ENCODE data around the gene MLLT6. TPM values are rescaled to one million over a fixed set of nuclear protein-coding genes. Genes with fewer than 3 reads are reported as not detected.

Gene MLLT6
- total RNA-seq, 1 donor from 2014 or later, result 29.5 TPM

DNA sequence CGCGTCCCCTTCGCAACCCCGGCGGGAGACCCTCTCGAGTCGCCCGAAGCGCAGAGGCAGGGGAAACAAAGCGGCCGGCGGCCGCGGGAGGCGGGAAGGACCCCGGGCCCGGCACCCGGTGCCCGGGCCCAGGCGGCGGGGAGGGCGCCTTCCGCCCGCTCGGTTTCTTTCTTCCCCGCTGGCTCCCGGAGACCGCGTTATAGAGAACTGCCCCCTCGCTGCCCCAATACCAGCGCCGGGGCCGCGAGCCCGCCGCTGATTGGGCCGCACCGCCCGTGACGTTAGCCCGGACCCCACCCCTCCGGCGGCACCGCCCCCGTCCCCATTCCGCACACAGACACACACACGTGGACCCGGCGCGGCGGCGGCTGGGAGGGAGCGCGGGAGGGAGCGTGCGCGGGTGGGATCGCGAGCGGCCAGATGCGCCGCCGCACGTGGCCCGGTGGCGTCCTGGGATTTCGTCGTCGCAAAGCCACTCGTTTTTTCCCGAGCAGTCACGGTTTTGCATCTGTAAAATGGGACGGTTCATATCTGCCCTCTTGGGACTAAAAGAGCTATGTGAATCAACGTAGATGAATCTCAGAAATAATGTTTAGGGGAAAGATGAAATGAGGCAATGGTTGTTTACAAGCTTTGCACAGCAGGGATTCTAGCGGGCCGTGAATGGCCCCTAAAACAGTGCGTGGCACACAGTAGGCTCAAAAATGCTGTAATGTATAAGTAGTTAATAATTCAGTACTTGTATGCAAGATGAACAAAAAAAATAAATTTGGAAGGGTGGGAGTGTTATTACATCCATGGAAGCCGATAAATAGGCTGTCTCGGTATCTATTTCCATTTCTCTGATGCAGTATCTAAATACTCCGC, 30.1 kb upstream of the MLLT6 start, which contains the start of gene EPOP:
Gene EPOP, minus strand, starts transcription at position 209 of the 867 bp plus-strand sequence. CDS start 462 bp downstream, outside the sequence.
- DNase-seq (ENCODE audit: low spot score) (peak; percentile 92), ATAC-seq (peak; percentile 89)

DNA sequence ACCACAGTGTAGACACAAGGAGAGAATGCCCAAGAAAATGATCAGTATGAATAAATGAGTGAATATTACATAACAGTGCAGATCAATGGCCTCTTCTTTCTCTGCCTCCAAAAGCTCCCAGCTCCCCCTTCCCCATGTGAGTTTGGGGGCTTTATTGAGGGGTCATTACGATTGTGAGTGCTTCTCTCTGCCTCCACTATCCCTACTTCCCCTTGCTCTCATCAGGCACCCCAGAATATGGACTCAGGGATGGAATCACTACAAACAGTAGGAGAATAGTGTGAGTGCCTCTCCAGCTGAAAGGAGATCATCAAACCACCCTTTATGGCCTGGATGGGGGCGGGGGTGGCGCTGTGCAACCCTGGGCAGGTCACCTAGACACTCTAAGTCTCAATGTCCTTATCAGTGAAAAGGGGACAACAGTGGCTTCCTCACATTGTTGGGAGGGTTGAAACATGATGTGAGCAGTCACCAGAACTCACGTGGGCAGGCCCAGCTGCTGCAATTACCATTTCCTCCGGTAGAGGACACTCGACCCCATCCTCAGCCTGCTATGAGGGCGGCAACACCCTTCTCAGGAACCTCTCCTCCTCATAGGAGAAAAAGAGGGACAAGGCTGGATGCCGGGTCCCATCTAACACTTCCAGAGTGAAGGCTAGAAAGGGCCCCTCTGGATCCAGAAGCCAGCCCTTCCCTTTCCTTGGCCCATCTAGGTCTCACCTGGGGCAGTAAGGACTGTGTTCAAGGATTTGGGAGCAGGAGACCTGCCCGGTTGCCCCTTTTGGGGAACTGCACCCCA, 28.2 kb upstream of the MLLT6 start:
- ATAC-seq (peak; percentile 79), DNase-seq (ENCODE audit: low spot score) (peak; percentile 82)

DNA sequence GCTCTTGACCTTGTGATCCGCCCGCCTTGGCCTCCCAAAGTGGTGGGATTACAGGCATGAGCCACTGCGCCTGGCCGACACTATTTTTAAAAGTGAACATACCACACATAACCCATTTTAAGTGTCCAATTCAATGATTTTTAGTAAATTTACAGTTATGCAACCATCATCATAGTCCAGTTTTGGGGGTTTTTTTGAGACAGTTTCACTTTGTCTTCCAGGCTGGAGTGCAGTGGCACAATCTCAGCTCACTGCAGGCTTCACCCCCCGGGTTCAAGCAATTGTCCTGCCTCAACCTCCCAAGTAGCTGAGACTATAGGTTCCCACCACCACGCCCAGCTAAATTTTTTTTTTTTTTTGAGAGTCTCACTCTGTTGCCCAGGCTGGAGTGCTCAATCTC, 27.3 kb upstream of the MLLT6 start:
- no peak for DNase-seq (ENCODE audit: low spot score)
- no peak for ATAC-seq

DNA sequence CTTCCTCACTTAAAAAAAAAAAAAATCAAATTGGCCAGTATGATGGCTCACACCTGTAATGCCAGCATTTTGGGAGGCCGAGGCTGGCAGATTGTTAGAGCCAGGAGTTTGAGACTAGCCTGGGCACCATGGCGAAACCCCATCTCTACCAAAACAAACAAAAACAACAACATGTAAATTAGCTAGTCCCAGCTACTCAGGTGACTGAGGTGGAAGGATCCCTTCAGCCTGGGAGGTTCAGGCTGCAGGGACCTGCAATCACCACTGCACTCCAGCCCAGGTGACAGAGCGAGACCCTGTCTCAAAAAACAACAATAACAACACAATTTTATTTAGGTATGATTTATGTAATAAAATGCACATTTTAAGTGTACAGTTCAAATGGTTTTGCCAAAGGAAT, 24.0 kb upstream of the MLLT6 start:
- no peak for DNase-seq (ENCODE audit: low spot score)
- ATAC-seq, result no peak

DNA sequence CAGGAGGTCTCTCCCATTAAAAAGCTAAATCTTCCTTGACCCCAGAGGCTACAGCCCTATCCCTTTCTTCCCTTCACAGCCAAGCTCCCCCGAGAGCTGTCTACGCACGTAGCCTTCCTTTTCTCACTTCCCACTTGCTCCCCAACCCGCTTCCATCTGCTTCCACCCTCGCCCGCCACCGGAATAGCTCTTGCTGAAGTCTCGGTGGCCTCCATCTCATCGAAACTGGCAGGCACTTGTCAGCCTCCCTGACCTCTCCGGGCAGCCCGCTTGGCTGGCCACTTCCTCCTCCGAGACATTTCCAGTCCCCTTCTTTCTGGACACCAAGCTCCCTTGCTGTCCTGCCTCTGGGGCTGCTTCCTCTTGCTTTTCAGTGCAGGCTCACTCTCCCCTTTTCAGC, 19.6 kb upstream of the MLLT6 start:
- ATAC-seq (peak; percentile 49), DNase-seq (ENCODE audit: low spot score) (peak; percentile 48)

DNA sequence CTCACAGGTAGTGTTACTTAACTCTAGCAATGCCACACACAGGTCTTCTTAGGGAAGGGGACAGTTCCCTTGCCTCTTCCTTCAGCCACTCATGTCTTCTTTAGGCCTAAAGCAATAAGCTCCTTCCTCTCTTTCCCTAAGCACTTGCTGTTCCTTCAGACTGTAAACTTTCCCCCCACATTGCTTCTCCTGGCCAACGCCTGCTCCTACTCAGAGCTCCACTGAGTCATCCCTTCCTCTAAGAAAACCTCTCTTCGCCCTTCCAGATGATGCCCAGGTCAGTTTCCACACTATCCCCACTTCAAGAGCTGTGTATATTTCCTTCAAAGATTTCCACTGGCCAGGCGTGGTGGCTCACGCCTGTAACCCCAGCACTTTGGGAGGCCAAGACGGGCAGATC, 17.8 kb upstream of the MLLT6 start:
- DNase-seq (ENCODE audit: low spot score) (no peak), ATAC-seq (no peak)

DNA sequence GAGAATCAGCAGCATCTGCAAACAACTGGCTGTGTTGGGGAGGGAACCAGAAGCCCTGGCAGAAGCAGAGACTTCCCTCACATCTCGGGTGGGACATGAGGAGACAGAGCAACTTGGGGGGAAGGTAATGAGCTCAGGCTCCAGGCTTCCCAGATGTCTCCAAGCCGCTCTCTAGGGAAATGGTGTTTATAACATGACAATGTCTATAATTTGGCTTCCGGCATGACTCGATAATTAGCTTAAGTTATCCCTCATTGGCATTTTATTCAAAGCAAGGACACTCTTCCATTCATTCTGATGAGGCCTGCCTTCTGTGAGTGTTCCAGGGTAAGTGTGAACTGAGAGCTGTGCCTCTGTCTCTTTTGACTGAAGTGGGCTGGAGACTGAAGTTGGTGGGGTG, 14.7 kb upstream of the MLLT6 start:
- ATAC-seq (no peak), DNase-seq (ENCODE audit: low spot score) (no peak)

DNA sequence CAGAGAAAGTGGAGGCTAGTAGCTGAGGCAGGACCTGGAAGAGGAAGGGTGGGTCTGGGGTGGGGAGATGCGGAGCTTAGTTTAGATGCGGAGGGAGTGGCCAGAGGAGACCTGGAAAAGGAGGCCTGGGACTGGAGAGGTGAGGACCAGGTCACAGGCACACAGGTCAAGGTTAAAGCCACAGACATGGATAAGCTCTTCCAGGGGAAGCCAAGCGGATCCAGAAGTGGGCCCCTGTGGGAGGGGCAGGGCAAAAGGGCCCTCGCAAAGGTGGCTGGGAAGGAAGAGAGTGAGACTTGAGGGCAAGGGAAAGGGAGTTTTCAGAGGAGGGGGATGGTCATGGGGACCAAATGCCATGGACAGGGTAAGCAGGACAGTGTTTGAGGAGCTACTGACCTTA, 13.9 kb upstream of the MLLT6 start:
- DNase-seq (ENCODE audit: low spot score) (no peak), ATAC-seq (no peak)

DNA sequence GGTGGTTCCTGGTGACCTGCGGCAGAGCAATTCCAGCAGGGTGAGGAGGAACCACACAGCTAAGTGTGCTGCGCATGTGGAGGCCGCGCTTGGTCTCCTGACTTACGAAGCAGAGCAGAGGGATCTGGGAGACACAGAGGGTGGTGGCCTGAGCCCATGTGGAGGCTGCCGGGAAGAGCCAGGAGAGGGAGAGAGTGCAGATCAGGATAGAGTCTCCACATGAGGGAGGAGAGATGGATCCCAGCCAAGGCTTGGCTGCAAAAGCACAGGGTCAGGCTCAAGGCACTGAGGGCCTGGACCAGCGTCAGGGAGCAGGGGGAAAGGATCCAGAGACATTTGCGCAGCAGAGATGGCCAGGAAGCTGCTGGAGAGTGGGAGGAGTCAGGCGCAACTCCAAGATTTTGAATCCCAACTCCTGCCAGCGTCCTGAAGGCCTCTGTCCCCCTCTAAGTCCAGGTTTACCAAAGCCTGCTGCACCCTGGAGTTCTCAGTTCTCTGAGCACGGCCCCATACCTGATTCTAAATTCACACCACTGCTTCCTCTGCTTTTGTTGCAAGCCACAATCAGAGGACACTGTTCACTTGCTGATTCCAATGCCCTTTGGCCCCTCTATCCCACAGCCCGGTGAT, 11.3 kb upstream of the MLLT6 start:
- ATAC-seq (peak; percentile 95), DNase-seq (ENCODE audit: low spot score) (peak; percentile 93)

DNA sequence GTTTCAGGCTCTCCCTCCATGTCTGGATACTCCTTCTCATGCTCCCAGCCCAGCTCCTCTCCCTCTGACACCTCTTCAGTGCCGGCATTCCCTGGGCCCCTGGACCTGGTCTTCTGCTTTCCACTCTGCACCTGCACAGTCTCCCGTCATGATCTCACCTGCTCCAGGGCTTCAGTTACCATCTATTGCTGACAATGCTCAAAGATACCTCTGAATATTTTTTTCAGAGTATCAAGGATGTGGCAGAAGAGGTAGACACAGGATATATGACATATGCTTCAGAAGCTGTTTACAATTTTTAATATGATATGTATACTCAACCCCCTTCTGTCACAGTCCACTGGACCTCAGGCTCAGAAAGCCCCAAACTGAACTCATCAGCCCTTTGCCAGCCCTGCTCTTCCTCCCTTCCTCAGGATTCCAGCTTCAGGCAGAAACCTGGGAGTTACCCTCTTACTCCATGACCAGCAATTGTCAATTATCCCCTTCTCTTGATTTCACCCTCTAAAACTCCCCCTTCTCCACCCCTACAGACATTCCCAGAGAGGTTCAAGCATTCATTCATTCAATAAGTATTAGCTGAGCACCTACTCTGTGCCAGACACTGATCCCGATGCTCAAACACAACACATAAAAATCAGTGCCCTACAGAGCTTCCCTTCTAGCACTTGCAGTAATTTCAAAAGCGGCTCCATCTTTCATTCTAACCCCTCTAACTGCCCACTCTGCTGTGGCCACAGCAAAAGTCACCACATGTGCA, 7.8 kb upstream of the MLLT6 start:
- DNase-seq (ENCODE audit: low spot score) (no peak), ATAC-seq (no peak)

DNA sequence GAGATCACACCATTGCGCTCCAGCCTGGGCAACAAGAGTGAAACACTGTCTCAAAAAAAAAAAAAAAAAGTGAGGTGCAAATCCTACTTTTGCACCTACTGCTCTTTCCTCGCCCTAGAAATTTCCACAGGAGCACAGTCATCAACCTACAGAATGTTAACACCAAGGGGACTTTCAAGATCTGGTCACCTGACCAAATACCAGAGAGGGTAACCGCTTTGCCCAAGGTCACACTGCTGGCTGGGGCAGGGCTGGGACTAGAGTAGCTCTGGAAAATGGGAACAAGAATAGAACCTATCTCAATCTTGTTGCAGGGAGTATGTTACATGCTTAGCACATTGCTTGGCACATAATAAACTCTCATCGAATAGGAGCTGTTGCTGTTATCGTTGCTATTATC, 6.3 kb upstream of the MLLT6 start:
- ATAC-seq (no peak), DNase-seq (ENCODE audit: low spot score) (no peak)

DNA sequence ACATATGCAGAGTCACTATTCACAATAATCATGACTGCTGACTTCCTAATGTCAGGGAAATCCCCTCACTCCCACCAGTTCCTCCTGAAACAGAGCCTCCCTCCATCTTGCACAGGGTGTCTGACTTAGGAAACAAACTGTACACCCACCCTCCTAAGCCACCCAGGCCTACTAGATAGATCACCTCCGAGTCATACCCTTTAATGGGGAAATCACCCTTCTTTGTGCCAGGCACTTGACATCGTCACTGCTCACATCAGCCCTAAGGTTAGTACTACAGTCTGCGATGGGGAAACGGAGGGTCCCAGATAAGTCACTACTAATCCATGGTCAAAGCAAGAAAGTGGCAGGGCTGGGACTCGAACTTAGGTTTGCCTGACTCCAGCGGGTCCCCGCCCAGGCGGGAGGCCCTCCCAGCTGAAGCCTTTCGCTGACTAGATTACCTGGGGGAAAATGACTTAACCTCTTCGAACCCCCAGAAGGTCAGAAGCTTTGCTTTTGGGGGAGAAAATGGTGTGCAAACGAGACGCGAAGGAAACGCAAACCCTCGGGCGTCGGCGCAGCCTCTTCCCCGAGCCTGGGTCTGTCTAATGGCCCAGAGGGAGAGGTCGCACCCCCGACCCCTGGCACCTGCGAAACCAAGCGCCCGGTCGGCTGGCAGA, 3.4 kb upstream of the MLLT6 start:
- DNase-seq (ENCODE audit: low spot score) (peak; percentile 55), ATAC-seq (peak; percentile 0)

DNA sequence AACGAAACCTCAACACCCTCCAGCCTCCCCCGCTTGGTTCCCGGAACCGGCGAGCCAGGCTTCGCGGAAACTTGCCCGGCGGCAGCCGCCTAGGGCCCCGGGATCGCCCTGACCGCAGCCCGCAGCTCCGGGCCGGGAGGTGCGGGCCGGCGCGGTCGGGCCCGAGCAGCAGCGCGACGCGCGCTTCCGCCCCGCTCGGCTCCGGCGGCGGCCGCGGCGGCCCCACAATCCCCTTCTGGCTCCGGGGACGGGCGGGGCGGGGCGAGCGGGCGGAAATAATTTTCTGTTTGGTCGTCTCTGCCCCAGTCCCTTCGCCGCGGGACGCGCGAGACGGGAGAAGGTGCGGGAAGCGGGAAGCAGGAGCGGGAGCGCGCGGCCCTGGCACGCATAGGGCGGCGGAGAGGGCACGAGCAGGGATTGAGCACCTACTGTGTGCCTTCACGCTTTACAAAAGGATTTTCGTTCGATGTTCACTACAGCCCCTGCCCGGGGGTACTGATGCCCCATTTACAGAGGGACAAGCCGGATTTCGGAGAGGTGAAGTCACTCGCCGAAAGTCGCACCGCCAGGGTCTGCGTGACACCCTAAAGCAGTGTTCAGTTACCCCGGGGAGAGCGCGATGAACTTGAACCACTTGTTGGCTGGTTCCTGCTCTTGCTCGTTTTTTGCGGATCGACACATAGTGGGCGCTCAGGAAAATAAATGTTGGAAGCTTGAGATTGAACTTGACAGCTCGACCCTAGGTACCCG, 2.7 kb upstream of the MLLT6 start:
- DNase-seq (ENCODE audit: low spot score), result peak; percentile 92
- peak; percentile 67 for ATAC-seq

DNA sequence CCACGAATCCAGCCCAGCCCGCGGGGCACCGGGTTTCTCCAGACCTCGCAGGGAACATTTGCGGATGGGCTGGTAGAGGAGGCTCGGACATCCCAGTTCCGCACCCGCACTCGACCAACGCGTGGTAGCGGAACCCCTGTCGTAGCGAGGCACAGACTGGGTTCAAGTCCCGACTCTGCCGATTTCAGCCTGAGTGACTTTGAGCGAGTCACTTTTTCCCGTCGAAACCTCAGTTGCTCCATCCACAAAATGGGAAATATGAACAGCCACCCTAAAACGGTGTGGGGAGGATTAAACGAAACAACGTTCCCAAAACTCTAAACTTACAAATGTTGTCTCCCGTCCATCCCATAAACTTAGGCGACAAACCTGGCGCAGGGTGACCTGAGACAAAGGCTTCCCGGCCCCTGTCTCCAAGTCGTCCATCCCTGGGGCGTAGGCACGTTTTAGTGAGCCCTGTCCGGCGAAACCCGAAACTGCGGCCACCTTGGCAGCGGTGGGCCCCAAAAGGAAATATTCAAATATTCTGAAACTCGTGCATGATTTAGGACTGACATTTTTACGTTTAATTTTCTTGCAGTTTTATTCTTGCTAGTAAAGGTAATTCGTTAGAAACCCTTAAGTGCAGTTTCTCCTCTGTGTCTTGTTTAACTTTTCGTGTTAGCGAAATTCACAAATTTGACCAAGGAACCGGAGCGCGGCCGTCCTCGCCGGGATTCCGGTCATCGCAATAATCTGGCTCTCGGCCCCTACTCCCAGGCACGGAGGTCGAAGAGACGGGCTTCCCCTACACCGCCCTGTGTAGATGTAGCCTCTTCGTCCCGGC, 1.9 kb upstream of the MLLT6 start:
- no peak for ATAC-seq

DNA sequence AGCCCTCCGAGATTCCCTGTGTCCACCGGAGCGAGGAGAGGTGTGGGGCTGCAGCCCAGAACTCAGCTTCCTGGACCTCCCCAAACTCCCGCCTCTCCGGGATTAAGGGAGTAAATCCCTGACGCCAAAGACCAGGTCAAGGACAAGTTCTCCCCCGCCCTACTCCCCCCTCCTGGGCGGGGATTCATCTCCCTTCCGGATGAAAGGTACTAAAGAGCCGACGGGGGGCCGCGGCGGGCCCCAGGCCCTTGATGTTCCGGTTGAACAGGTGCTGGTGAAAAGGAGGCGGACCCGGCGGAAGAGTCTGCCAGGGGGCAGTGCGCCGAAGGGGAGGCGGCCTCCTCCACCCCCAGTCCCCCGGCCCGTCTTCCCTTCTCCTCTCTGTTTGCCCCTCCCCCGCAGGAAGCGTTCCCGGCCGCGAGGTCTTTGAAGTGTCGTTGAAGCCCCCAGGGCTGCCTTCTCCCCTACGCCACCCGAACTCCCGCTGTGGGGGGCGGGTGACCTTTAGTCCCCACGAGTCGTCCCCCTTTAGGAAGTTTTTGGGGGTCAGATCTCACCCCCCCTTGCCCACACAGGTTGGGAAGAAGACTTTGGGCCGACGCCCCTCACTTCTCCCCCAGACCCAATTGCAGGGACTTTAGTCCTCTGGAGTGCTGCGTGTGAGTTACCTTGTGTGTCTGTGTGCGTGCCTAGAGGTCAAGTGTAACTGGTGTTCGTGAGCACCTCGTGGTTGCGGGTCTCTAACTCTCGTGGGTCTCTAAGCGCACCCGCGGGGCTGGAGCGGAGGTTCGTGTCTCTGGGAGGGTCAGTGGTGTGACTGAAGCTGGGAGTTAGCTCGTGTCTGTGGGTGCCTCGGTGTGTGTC, 1.1 kb upstream of the MLLT6 start:
- DNase-seq (ENCODE audit: low spot score) (peak; percentile 92), ATAC-seq (peak; percentile 60)

More for the DNA sequence above, 1.9 kb upstream of the MLLT6 start:
- DNase-seq (ENCODE audit: low spot score), result peak; percentile 63

DNA sequence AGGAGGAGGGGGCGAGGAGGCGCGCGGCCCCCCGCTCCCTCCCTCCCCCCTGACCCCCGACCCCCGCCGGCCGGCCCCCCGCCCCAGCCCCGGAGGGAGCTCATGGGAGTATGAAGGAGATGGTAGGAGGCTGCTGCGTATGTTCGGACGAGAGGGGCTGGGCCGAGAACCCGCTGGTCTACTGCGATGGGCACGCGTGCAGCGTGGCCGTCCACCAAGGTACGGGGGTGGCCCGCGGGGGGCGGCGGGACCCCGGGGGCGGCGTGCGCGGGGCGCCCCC, 390 bp downstream of the MLLT6 start:
- ATAC-seq (no peak), DNase-seq (ENCODE audit: low spot score) (no peak)

DNA sequence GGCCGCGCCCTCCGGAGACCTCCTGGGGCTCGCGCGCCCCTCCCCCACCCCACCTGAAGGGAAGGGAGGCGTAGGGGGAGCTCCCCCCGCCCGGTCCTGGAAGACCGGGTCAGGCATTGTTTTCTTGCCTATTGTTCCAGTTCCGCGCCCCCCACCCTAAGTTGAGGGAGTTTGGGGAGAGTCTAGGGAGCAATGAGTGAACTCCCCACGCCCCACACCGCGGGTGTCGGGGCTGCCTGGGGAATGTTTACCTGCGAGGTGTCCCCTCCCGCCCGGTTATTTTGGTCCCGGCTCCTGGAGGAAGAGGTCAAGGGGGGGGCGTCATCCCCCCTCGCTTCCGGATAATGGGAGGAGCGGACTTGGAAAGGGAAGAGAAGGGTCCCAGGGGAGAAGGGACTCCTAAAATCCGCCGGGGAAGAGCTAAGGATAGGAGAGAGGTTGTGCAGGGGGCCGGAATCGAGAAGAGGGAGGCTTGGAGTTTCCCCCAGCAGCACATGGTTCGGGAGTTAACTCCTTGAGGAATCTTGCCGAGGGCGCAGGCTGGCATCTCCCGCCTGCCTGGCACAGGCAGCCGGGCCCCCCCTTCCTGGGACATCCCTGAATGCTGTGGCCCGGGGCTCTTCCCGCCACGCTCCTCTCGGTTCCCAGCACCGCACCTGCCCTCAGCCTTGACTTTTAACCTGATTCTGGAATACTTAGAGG, 881 bp downstream of the MLLT6 start:
- ATAC-seq (no peak), DNase-seq (ENCODE audit: low spot score) (no peak)

Data from left lobe of liver (tissue), 2 donors.